ENCODE results near the gene PDXDC1.
"Not testable (repeated sequence)": the region's sequence is repeated elsewhere in the genome, so short reads cannot be mapped to it uniquely, and the experiment has no call there.

DNA sequence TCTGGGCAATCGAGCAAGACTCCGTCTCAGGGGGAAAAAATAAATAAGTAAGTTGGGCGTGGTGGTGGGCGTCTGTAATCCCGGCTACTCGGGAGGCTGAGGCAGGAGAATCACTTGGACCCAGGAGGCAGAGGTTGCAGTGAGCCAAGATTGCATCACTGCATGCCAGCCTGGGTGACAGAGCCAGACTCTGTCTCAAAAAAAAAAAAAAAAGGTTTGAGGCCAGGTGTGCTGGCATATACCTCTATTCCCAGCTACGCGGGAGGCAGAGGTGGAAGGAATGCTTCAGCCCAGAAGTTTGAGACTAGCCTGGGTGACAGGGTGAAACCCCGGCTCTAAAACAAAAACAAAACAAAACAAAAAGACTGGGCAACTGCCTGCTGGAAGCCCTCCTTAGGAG is 70.4 kb downstream of the PDXDC1 start:
- not testable (repeated sequence) for TF ChIP-seq EZH2 (IDR thresholded peaks at IDR 0.05); POLR2AphosphoS5 (IDR thresholded peaks at IDR 0.05; ENCODE audit: borderline replicate concordance, low read depth, low read length)

Data from SK-N-MC (cell line).